Right renal pelvis (tissue), 4 donors: ENCODE measurements around the gene JUN. TPM values are rescaled to one million over a fixed set of nuclear protein-coding genes. Genes with fewer than 3 reads are reported as not detected.

Experiments used
- DNase-seq, 4 donors: peaks; one replicate each; pipeline ENCODE4 v3.0.0-alpha.2; 2013; ENCODE audit warnings: low read depth in 4 of 4, low spot score in 3 of 4, missing footprints in 1 of 4
- polyA plus RNA-seq, 4 donors: library from polyadenylated mRNA; unstranded; fragments of 120-200 nt; gene quantifications; one replicate each; pipeline ENCODE4 v1.2.1, GENCODE V29; 2013; ENCODE audit not compliant: insufficient read length in 4 of 4

The JUN gene
- polyA plus RNA-seq, 4 donors: 74.2 to 223 (median 114) TPM

DNA sequence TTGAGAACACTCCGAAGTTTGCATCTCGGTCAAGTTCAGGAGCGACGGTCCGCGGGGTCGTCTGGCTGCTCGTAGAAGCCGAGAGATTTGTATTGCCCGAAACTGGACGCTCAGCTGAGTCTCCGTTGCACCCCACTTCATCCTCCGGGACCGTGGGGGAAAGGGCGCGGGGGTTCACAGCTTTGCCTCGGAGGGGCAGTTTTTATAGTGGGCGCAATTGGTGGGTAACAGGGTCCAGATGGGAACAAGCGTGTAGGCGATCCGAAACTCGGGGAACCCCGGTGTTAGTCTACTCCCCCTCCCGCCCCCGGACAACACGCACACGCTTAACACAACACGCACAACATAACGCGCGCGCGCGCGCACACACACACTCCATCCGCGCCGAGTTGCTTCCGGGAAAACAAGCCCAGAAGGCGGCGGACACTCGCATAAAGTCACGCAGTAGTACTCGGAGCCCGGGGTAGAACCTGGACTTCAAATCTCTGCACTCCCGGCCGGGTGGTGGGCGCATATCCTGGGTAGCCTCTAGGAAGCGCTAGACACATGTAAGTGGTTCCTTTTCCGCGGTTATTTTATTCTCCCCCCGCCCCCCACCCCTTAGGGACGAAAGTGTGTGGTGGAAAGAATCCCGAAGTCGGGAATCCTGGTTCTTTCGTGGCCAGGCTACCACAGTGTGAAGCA, 1.1 kb upstream of the JUN start:
- DNase-seq: peak in 2 of 4 donors; percentile 76 to 77

- DNase-seq: peak in 1 of 4 donors; percentile 57
These were observed 506 bp downstream of the JUN start for GRCh38 chr1:58783090-58783992.

- DNase-seq: peak in 1 of 4 donors; percentile 35
These were observed 1.4 kb downstream of the JUN start for GRCh38 chr1:58782178-58783089.

- DNase-seq: peak in 1 of 4 donors; percentile 63
These were observed 2.2 kb downstream of the JUN start for GRCh38 chr1:58781541-58782177.

DNA sequence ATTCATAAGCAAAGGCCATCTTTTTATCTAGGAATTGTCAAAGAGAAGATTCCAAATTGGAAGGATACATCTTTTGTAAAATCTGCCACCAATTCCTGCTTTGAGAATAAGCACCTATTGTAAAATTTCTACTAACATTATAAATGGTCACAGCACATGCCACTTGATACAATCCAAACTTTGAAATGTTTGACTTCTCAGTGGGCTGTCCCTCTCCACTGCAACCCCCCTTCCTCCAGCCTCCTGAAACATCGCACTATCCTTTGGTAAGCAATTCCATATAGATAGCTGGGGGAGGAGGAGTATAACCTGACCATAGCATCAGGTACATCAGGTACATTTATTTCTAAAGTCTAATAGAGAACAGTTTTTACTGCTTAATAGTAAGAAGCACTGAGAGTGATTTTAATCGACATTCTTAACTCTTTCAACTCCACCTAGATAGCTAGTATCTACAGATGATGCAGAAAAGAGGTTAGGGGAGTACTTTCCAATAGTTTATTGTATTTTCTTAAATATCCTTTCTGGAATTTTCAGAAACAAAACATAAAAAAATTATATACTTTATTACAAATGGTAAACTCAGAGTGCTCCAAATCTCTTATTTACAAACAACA, 2.9 kb downstream of the JUN start:
- DNase-seq: no peak

DNA sequence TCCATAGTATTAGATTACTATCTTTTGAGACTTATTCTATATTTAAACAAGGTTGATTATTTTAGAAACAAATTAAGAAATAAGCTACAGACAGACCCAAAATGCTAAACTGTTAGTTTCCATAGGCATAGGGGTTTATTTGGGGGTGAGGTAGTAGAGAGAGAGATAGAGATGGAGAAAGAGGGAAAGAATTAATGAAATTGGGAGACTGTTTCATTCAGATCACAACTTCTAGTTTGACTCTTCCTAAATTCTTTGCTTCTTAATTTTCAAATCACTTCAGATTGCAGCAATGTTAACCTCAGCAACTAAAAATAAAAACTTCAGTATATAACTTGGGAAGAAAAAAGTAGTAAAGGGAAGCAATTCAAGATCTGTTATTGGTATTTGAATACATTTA, 3.4 kb downstream of the JUN start:
- no peak for DNase-seq

DNA sequence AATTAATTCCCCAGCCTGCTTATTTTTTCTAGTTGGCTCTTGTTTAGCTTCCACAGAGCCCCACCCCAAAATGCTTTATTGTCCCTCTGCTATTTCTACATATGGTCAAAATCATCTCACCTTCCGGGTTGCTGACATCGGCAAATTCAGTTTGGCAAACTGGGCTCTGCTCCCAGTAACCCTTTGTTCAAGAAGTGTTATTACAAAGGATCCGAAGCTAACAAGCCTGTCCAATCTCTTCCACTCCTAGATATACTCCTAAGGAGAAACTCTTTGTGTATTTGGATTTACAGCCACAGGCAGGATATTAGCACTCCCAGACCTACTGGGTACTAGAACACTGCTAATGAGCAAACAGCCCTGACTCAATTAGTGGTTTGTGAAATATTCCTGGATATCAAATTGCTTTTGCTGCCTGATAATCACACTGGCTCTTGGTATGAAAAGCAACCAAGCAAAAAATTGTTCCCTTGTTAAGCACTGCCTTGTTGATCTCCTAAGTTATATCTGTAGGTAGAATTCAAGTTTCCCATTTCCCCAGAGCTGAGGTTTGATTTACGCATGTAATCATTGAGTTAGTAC, 4.0 kb downstream of the JUN start:
- peak in 2 of 4 donors; percentile 37 to 65 for DNase-seq

- DNase-seq: no peak
These were observed 4.6 kb downstream of the JUN start for GRCh38 chr1:58779059-58779754.

DNA sequence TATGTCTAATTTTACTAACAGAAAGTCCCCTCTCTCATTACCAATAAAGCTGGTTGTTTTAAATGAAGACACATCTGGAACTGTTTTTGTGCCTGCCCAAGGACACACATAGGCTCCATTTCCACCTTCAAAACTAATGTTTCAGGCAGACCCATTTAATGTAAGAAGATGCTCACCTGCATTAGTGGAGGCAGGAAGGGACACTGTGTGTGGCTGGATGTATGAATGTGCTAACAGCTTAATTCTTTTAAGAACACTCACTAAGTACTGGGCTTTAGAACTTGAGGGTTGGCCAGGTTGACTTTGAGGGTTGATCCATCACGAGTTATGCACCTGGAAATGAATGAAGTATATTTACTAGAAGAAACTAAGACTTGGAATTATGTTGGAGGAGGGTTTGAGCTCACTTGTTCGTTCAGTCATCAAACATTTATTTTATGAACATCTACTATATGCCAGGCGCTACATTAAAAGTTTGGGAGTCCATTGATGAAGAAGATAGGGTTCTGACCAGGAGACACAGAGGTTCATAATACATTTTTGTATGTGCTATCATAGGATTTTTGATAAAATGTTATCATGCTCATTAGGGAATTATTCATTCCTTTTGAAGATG, 5.4 kb downstream of the JUN start:
- DNase-seq: no peak

- no peak for DNase-seq
These were observed 9.8 kb downstream of the JUN start for GRCh38 chr1:58774027-58774426.

GRCh38 chr1:58773406-58773840, 10.4 kb downstream of the JUN start:
- DNase-seq: no peak

- no peak for DNase-seq
These were observed 14.0 kb downstream of the JUN start for GRCh38 chr1:58769809-58770320.

GRCh38 chr1:58768971-58769808, 14.7 kb downstream of the JUN start:
- peak in 1 of 4 donors; percentile 67 for DNase-seq

DNA sequence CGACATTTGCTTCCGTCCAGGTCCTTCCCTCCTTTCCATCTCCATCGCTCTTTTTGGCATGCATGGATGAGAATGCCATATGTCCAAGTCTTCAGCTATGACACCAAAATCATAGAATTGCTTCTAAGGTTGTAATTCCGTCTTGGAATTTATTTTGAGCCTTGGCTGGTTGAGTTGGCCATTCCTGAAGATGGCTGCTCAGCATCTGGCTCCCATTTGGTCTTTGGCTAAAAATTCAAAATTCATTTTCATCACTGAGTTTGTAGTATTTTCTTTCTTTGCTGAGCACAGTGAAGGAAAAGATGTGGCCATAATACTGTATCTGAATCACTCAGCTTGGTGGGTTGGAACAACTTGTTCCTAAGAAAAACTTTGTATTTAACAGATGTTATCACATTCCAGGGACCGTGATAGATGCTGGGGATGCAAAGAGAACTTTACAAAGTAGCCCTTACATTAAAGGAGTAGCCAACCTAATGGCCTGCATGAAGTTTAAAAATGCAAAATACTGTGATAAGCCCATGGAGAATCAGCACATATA, 15.6 kb downstream of the JUN start:
- no peak for DNase-seq

DNA sequence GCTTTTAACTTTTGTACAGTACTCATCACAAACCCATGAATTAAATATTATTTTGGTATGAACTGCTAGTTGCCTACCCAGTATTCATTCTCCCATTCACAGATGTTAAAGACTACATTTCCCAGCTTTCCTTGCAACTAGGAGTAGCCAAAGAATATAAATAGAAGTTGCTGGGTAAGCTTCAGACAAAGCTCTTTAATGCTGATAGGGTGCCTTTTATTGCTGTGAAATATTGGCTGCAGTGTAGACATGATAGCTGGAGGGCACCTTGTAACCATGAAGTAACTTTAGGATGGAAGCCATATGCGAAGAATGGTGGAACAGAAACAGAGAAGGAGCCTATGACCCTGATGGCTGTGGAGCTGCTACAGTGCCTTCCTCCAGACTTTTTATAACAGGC, 16.7 kb downstream of the JUN start:
- DNase-seq: no peak

DNA sequence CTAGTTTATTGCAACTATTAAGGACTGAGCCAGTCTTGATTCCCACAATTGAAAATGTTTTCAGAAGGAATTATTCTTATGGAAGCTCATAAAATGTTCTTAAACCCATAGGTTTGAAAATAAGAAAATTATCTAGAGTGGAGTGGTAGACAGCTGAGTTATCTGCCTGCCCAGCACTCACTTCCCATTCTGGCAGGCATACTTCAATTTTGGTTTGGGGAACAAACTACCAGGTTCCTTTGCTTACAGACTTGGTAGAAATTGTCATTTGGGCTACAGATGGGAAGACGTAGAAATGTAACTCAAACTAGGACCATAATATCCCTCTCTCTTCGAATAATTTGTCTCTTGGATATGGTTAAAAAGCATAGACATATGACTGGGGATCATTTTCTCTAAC, 18.4 kb downstream of the JUN start:
- DNase-seq: no peak

DNA sequence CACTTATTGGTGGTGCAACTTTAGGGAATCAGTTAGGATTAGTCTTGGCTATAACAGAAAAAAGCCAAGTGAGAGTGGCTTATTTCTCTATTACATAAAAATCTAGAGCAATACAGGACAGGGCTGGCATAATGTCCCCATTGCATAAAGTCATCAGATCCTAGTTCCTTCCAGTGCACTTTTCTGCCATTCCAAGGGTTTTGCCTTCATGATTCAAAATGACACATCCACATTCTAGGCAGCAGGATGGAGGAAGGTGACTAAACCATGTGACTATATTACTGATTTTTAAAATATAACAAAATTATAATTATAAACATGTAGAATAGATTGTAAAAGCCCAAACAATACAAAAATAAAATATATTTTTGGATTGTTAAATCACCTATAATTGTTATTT, 18.8 kb downstream of the JUN start:
- DNase-seq: no peak
